Activated naive CD8-positive, alpha-beta T cell (primary cell): Measurements from ENCODE around the gene UNC13D.

Experiments used
- H3K27ac Mint-ChIP-seq: one replicate; pipeline ENCODE4 v1.8.0; 2021; ENCODE audit warnings: mixed read lengths
- H3K27me3 Mint-ChIP-seq: one replicate; pipeline ENCODE4 v1.8.0; 2021; ENCODE audit warnings: mixed read lengths
- H3K36me3 Mint-ChIP-seq: one replicate; pipeline ENCODE4 v1.8.0; 2021; ENCODE audit warnings: mixed read lengths
- H3K4me1 Mint-ChIP-seq: one replicate; pipeline ENCODE4 v1.8.0; 2021; ENCODE audit warnings: low read depth, mixed read lengths
- H3K4me3 Mint-ChIP-seq: one replicate; pipeline ENCODE4 v1.8.0; 2021; ENCODE audit warnings: mild to moderate bottlenecking, mixed read lengths
- H3K9me3 Mint-ChIP-seq: one replicate; pipeline ENCODE4 v1.8.0; 2021; ENCODE audit warnings: low read depth, mixed read lengths

The UNC13D gene

GRCh38 chr17:75847614-75848522 lies 3.7 kb upstream of the UNC13D start:
- H3K36me3 Mint-ChIP-seq: no peaks in the 10 kb centered on the region

GRCh38 chr17:75846692-75847613 lies 2.7 kb upstream of the UNC13D start:
- Mint-ChIP-seq H3K36me3 (no peaks in the 10 kb centered on the region), H3K4me1 (peaks cover 22% of the 10 kb centered on the region), H3K9me3 (no peaks in the 10 kb centered on the region), H3K4me3 (no peak overlapping the region), H3K27ac (no peak overlapping the region), H3K27me3 (no peaks in the 10 kb centered on the region)

More at GRCh38 chr17:75847614-75848522, 3.7 kb upstream of the UNC13D start:
- H3K27me3 Mint-ChIP-seq: no peaks in the 10 kb centered on the region
- no peak overlapping the region for H3K27ac Mint-ChIP-seq
- peaks cover 22% of the 10 kb centered on the region for H3K4me1 Mint-ChIP-seq
- H3K4me3 Mint-ChIP-seq: no peak overlapping the region
- no peaks in the 10 kb centered on the region for H3K9me3 Mint-ChIP-seq

- Mint-ChIP-seq H3K4me3 (peak overlapping the region; percentile 32), H3K36me3 (no peaks in the 10 kb centered on the region), H3K9me3 (no peaks in the 10 kb centered on the region), H3K4me1 (peaks cover 20% of the 10 kb centered on the region), H3K27me3 (no peaks in the 10 kb centered on the region), H3K27ac (peak overlapping the region; percentile 70)
These were observed 1.9 kb upstream of the UNC13D start for GRCh38 chr17:75845933-75846691.

- H3K4me3 Mint-ChIP-seq: peak overlapping the region; percentile 66
- peak overlapping the region; percentile 58 for H3K27ac Mint-ChIP-seq
- no peaks in the 10 kb centered on the region for H3K27me3 Mint-ChIP-seq
- no peaks in the 10 kb centered on the region for H3K36me3 Mint-ChIP-seq
- H3K9me3 Mint-ChIP-seq: no peaks in the 10 kb centered on the region
- H3K4me1 Mint-ChIP-seq: peaks cover 20% of the 10 kb centered on the region
These were observed 981 bp upstream of the UNC13D start for GRCh38 chr17:75845058-75845711.

- peak overlapping the region; percentile 93 for H3K27ac Mint-ChIP-seq
- peak overlapping the region; percentile 92 for H3K4me3 Mint-ChIP-seq
- no peaks in the 10 kb centered on the region for H3K27me3 Mint-ChIP-seq
- H3K36me3 Mint-ChIP-seq: no peaks in the 10 kb centered on the region
- no peaks in the 10 kb centered on the region for H3K9me3 Mint-ChIP-seq
- H3K4me1 Mint-ChIP-seq: peaks cover 20% of the 10 kb centered on the region
These were observed 390 bp upstream of the UNC13D start for GRCh38 chr17:75844530-75845057.

- Mint-ChIP-seq H3K27ac (peak overlapping the region; percentile 84), H3K36me3 (no peaks in the 10 kb centered on the region), H3K4me3 (peak overlapping the region; percentile 92), H3K27me3 (no peaks in the 10 kb centered on the region), H3K4me1 (peaks cover 16% of the 10 kb centered on the region), H3K9me3 (no peaks in the 10 kb centered on the region)
These were observed 1.1 kb downstream of the UNC13D start for GRCh38 chr17:75842963-75843576.

GRCh38 chr17:75842411-75842810 lies 1.8 kb downstream of the UNC13D start:
- no peak overlapping the region for H3K27ac Mint-ChIP-seq
- H3K27me3 Mint-ChIP-seq: no peaks in the 10 kb centered on the region
- H3K4me1 Mint-ChIP-seq: peaks cover 22% of the 10 kb centered on the region
- no peaks in the 10 kb centered on the region for H3K9me3 Mint-ChIP-seq
- H3K36me3 Mint-ChIP-seq: no peaks in the 10 kb centered on the region
- H3K4me3 Mint-ChIP-seq: peak overlapping the region; percentile 92

- no peak overlapping the region for H3K4me3 Mint-ChIP-seq
- no peaks in the 10 kb centered on the region for H3K27me3 Mint-ChIP-seq
- H3K36me3 Mint-ChIP-seq: no peaks in the 10 kb centered on the region
- no peak overlapping the region for H3K27ac Mint-ChIP-seq
- no peaks in the 10 kb centered on the region for H3K9me3 Mint-ChIP-seq
- peaks cover 22% of the 10 kb centered on the region for H3K4me1 Mint-ChIP-seq
These were observed 3.4 kb downstream of the UNC13D start for GRCh38 chr17:75840799-75841164.

- Mint-ChIP-seq H3K4me3 (no peak overlapping the region), H3K27ac (no peak overlapping the region), H3K36me3 (no peaks in the 10 kb centered on the region), H3K27me3 (no peaks in the 10 kb centered on the region), H3K4me1 (peaks cover 20% of the 10 kb centered on the region), H3K9me3 (no peaks in the 10 kb centered on the region)
These were observed 4.0 kb downstream of the UNC13D start for GRCh38 chr17:75839942-75840798.

GRCh38 chr17:75838410-75838809 lies 5.8 kb downstream of the UNC13D start:
- Mint-ChIP-seq H3K4me1 (peaks cover 26% of the 10 kb centered on the region), H3K27ac (no peak overlapping the region), H3K9me3 (no peaks in the 10 kb centered on the region), H3K27me3 (no peaks in the 10 kb centered on the region), H3K4me3 (no peak overlapping the region), H3K36me3 (no peaks in the 10 kb centered on the region)

GRCh38 chr17:75837899-75838298 lies 6.3 kb downstream of the UNC13D start:
- Mint-ChIP-seq H3K36me3 (no peaks in the 10 kb centered on the region), H3K27me3 (no peaks in the 10 kb centered on the region), H3K4me1 (peaks cover 31% of the 10 kb centered on the region), H3K4me3 (no peak overlapping the region), H3K9me3 (no peaks in the 10 kb centered on the region), H3K27ac (peak overlapping the region; percentile 28)

GRCh38 chr17:75836605-75837004 lies 7.6 kb downstream of the UNC13D start:
- Mint-ChIP-seq H3K27ac (no peak overlapping the region), H3K36me3 (no peaks in the 10 kb centered on the region), H3K27me3 (no peaks in the 10 kb centered on the region), H3K4me1 (peaks cover 37% of the 10 kb centered on the region), H3K4me3 (no peak overlapping the region), H3K9me3 (no peaks in the 10 kb centered on the region)

GRCh38 chr17:75835654-75835987 lies 8.6 kb downstream of the UNC13D start:
- Mint-ChIP-seq H3K27ac (no peak overlapping the region), H3K27me3 (no peaks in the 10 kb centered on the region), H3K9me3 (no peaks in the 10 kb centered on the region), H3K4me3 (no peak overlapping the region), H3K4me1 (peaks cover 37% of the 10 kb centered on the region), H3K36me3 (no peaks in the 10 kb centered on the region)
